H1 (cell line): ENCODE measurements around the gene MFSD2B. TPM values are rescaled to one million over a fixed set of nuclear protein-coding genes. Genes with fewer than 3 reads are reported as not detected.

Experiments
- CTCF ChIA-PET: fragments of 300-600 bp; sonication (Branson Sonifier 250); formaldehyde crosslinking; loops from one replicate; lab custom pipeline; 2021; ENCODE audit not compliant: partially characterized antibody; lab: Charles Lee
- POLR2A ChIA-PET: fragments of 300-600 bp; sonication (Branson Sonifier 250); formaldehyde crosslinking; loops from one replicate; lab custom pipeline; 2021; ENCODE audit warnings: inconsistent platforms; ENCODE audit not compliant: partially characterized antibody; lab: Charles Lee
- DNase-seq, 2 experiments: peaks; one replicate each; pipeline versions ENCODE4 v3.0.0 to v3.0.0-alpha.2; 2010 to 2022; ENCODE audit warnings: low spot score in 2 of 2, low read depth in 1 of 2, mixed read lengths in 1 of 2
- FAIRE-seq: peaks from 2 replicates; lab custom pipeline; 2011; peaks lifted over from hg19 to GRCh38; lab: Jason Lieb, UNC
- H2AFZ ChIP-seq: 2 replicates; pipeline ENCODE4 v1.8.1; 2012; ENCODE audit warnings: low read length, inconsistent platforms
- H2AK5ac ChIP-seq: 2 replicates; pipeline ENCODE4 v1.6.1; 2013; ENCODE audit warnings: low read depth, low read length
- H2BK120ac ChIP-seq: replicated peaks from 2 replicates; pipeline ENCODE3; 2013; ENCODE audit warnings: low read depth, low read length, inconsistent platforms
- H2BK12ac ChIP-seq: 2 replicates; pipeline ENCODE4 v1.6.1; 2013; ENCODE audit warnings: low read depth, low read length
- H2BK15ac ChIP-seq: 2 replicates; pipeline ENCODE4 v1.6.1; 2013; ENCODE audit warnings: low read length
- H2BK20ac ChIP-seq: 2 replicates; pipeline ENCODE4 v1.6.1; 2013; ENCODE audit warnings: low read length
- H2BK5ac ChIP-seq: 2 replicates; pipeline ENCODE4 v1.6.1; 2013; ENCODE audit warnings: low read depth, low read length
- H3K14ac ChIP-seq: 2 replicates; pipeline ENCODE4 v1.6.1; 2013; ENCODE audit warnings: inconsistent platforms; ENCODE audit not compliant: insufficient read length
- H3K18ac ChIP-seq: 2 replicates; pipeline ENCODE4 v1.6.1; 2013; ENCODE audit warnings: low read length; ENCODE audit errors: extremely low read depth
- H3K23ac ChIP-seq: 2 replicates; pipeline ENCODE4 v1.6.1; 2013; ENCODE audit warnings: inconsistent platforms; ENCODE audit not compliant: insufficient read length
- H3K23me2 ChIP-seq: 2 replicates; pipeline ENCODE4 v1.6.1; 2013; ENCODE audit warnings: low read depth, low read length
- H3K27ac ChIP-seq: 2 replicates; pipeline ENCODE4 v1.6.1; 2011; ENCODE audit warnings: low read depth, low read length, inconsistent platforms
- H3K27me3 ChIP-seq, 4 experiments: replicated peaks in 1 of 4; 1 replicate in 1 of 4; 2 replicates in 3 of 4; pipeline versions ENCODE4 v1.6.1 to v1.8.1; 2011 to 2013; ENCODE audit warnings: low read length in 3 of 4, mild to moderate bottlenecking in 3 of 4, inconsistent platforms in 2 of 4, mixed read lengths in 2 of 4, moderate library complexity in 1 of 4; ENCODE audit not compliant: control insufficient read depth in 3 of 4, insufficient read depth in 3 of 4; ENCODE audit errors: extremely low read depth in 1 of 4
- H3K36me3 ChIP-seq, 4 experiments: 2 replicates each; pipeline versions ENCODE4 v1.6.1 to v1.8.1; 2011 to 2013; ENCODE audit warnings: mild to moderate bottlenecking in 4 of 4, low read length in 3 of 4, moderate library complexity in 2 of 4, control low read depth in 1 of 4, inconsistent platforms in 1 of 4; ENCODE audit not compliant: insufficient read depth in 4 of 4, control insufficient read depth in 2 of 4
- H3K4ac ChIP-seq: replicated peaks from 2 replicates; pipeline ENCODE3; 2013; ENCODE audit warnings: low read length, low read depth, mixed read lengths, inconsistent platforms; ENCODE audit not compliant: insufficient read length
- H3K4me1 ChIP-seq, 4 experiments: replicated peaks in 1 of 4; 1 replicate in 1 of 4; 2 replicates in 3 of 4; pipeline versions ENCODE4 v1.6.1 to v1.8.1; 2011 to 2013; ENCODE audit warnings: low read length in 3 of 4, inconsistent platforms in 2 of 4, mixed read lengths in 1 of 4; ENCODE audit not compliant: insufficient read depth in 4 of 4, control insufficient read depth in 3 of 4
- H3K4me2 ChIP-seq, 2 experiments: 2 replicates each; pipeline versions ENCODE4 v1.6.1 to v1.8.1; 2011 to 2013; ENCODE audit warnings: low read depth in 2 of 2, low read length in 2 of 2, control low read depth in 1 of 2, inconsistent platforms in 1 of 2, mild to moderate bottlenecking in 1 of 2; ENCODE audit not compliant: insufficient read depth in 1 of 2
- H3K4me3 ChIP-seq, 4 experiments: fragments of 200-600, 300-600 bp in 1 of 4; sonication (generic), shearing (Covaris generic), sonication (Bioruptor Twin) in 1 of 4; 2 replicates each; pipeline versions ENCODE4 v1.5.1 to v1.8.1; 2011 to 2016; ENCODE audit warnings: low read length in 4 of 4, low read depth in 3 of 4, control low read depth in 2 of 4, inconsistent platforms in 2 of 4, mild to moderate bottlenecking in 2 of 4, mixed read lengths in 1 of 4, moderate library complexity in 1 of 4; ENCODE audit not compliant: insufficient read depth in 2 of 4; ENCODE audit errors: extremely low read depth in 1 of 4
- H3K56ac ChIP-seq: replicated peaks from 2 replicates; pipeline ENCODE3; 2013; ENCODE audit warnings: low read depth, mild to moderate bottlenecking, mixed read lengths, low read length, inconsistent platforms; ENCODE audit not compliant: insufficient read length
- H3K79me1 ChIP-seq: 2 replicates; pipeline ENCODE4 v1.6.1; 2013; ENCODE audit warnings: low read depth, low read length, control low read depth
- H3K79me2 ChIP-seq, 2 experiments: 2 replicates each; pipeline versions ENCODE4 v1.6.1 to v1.8.1; 2012 to 2013; ENCODE audit warnings: low read length in 2 of 2, mild to moderate bottlenecking in 2 of 2, inconsistent platforms in 1 of 2; ENCODE audit not compliant: insufficient read depth in 2 of 2, control insufficient read depth in 1 of 2
- H3K9ac ChIP-seq, 4 experiments: replicated peaks in 1 of 4; 1 replicate in 1 of 4; 2 replicates in 3 of 4; pipeline versions ENCODE4 v1.6.1 to v1.8.1; 2011 to 2013; ENCODE audit warnings: low read depth in 3 of 4, low read length in 3 of 4, control low read depth in 2 of 4, mild to moderate bottlenecking in 2 of 4, moderate library complexity in 2 of 4, inconsistent platforms in 1 of 4; ENCODE audit errors: extremely low read depth in 1 of 4
- H3K9me3 ChIP-seq, 2 experiments: 2 replicates each; pipeline versions ENCODE4 v1.6.1 to v1.8.1; 2012 to 2013; ENCODE audit warnings: mild to moderate bottlenecking in 2 of 2, moderate library complexity in 2 of 2, control low read depth in 1 of 2, inconsistent platforms in 1 of 2, low read depth in 1 of 2, low read length in 1 of 2, mixed read lengths in 1 of 2; ENCODE audit not compliant: insufficient read depth in 2 of 2
- H4K20me1 ChIP-seq, 2 experiments: replicated peaks in 1 of 2; 2 replicates each; pipeline versions ENCODE3 to v1.8.1; 2011 to 2013; ENCODE audit warnings: inconsistent platforms in 2 of 2, low read length in 2 of 2, mild to moderate bottlenecking in 1 of 2; ENCODE audit not compliant: insufficient read depth in 2 of 2, control insufficient read depth in 1 of 2
- H4K5ac ChIP-seq: 2 replicates; pipeline ENCODE4 v1.6.1; 2013; ENCODE audit warnings: low read length, low read depth, mixed read lengths, inconsistent platforms; ENCODE audit not compliant: insufficient read length
- H4K8ac ChIP-seq: 2 replicates; pipeline ENCODE4 v1.8.0; 2013; ENCODE audit warnings: mild to moderate bottlenecking, moderate library complexity, low read length, inconsistent platforms; ENCODE audit not compliant: insufficient read depth; ENCODE audit errors: extremely low read depth
- H4K91ac ChIP-seq: replicated peaks from 2 replicates; pipeline ENCODE3; 2013; ENCODE audit warnings: low read length, mixed read lengths, inconsistent platforms; ENCODE audit not compliant: insufficient read length
- ASH2L ChIP-seq: fragments of 200-600, 300-600 bp; sonication (generic); IDR thresholded peaks from one replicate; pipeline ENCODE4 v1.7.1; 2017; ENCODE audit warnings: low read length
- BACH1 ChIP-seq: IDR thresholded peaks from 2 replicates; pipeline ENCODE4 v1.6.1; 2012; ENCODE audit warnings: low read length, improper control_type of control experiment
- CREB1 ChIP-seq: IDR thresholded peaks from 2 replicates; pipeline ENCODE4 v1.6.1; 2012; ENCODE audit warnings: inconsistent platforms
- EGR1 ChIP-seq: IDR thresholded peaks from 2 replicates; pipeline ENCODE4 v1.6.1; 2011; ENCODE audit warnings: low read depth, low read length, borderline replicate concordance
- EP300 ChIP-seq, 2 experiments: IDR thresholded peaks; 1 replicate in 1 of 2; 2 replicates in 1 of 2; pipeline ENCODE4 v1.6.1; 2011 to 2012; ENCODE audit warnings: low read depth in 2 of 2, low read length in 2 of 2, mild to moderate bottlenecking in 2 of 2, borderline replicate concordance in 1 of 2, inconsistent platforms in 1 of 2, moderate library complexity in 1 of 2
- FOSL1 ChIP-seq: IDR thresholded peaks from 2 replicates; pipeline ENCODE4 v1.6.1; 2011; ENCODE audit warnings: mild to moderate bottlenecking, low read depth, low read length, moderate library complexity; ENCODE audit not compliant: insufficient read depth
- HDAC2 ChIP-seq, 2 experiments: fragments of 300-600 bp in 1 of 2; sonication (generic) in 1 of 2; IDR thresholded peaks; 2 replicates each; pipeline ENCODE4 v1.6.1; 2011 to 2012; ENCODE audit warnings: low read depth in 2 of 2, low read length in 2 of 2, mild to moderate bottlenecking in 2 of 2, moderate library complexity in 2 of 2, borderline replicate concordance in 1 of 2, inconsistent platforms in 1 of 2
- KDM5A ChIP-seq: fragments of 200-600 bp; IDR thresholded peaks from 2 replicates; pipeline ENCODE4 v1.7.1; 2012; ENCODE audit warnings: mild to moderate bottlenecking, low read length, inconsistent platforms, mixed read lengths
- NANOG ChIP-seq: IDR thresholded peaks from 2 replicates; pipeline ENCODE4 v1.6.1; 2011; ENCODE audit warnings: low read length, low read depth, mild to moderate bottlenecking, inconsistent platforms; ENCODE audit not compliant: insufficient read depth, poor library complexity, severe bottlenecking
- POLR2AphosphoS5 ChIP-seq: IDR thresholded peaks from 2 replicates; pipeline ENCODE4 v1.6.1; 2011; ENCODE audit warnings: low read depth, low read length
- RNF2 ChIP-seq: fragments of 200-900, 300-1000 bp; sonication (generic); IDR thresholded peaks from 2 replicates; pipeline ENCODE4 v1.7.1; 2016; ENCODE audit warnings: borderline replicate concordance, low read depth, mild to moderate bottlenecking, antibody characterized with exemption, low read length; ENCODE audit not compliant: poor library complexity, severe bottlenecking; ENCODE audit errors: missing control alignments
- WGBS, 2 experiments: shearing (Covaris generic) in 1 of 2; methylation state at CpG; one replicate each; pipeline versions ENCODE4 v1.1.6 to v1.1.7; 2013 to 2015; ENCODE audit warnings: low lambda C conversion rate in 2 of 2, mixed read lengths in 2 of 2, inconsistent platforms in 1 of 2, low coverage in 1 of 2, missing lambda C conversion rate in 1 of 2; ENCODE audit not compliant: insufficient replicate concordance in 2 of 2, insufficient coverage in 1 of 2, insufficient read length in 1 of 2; ENCODE audit errors: extremely low coverage in 1 of 2, missing lambda C conversion rate in 1 of 2; 5-methylcytosine and 5-hydroxymethylcytosine counted together
- polyA plus RNA-seq, 7 experiments: library from polyadenylated mRNA; depleted of rRNA in 3 of 7; stranded (reverse) in 5 of 7; unstranded in 2 of 7; fragments of >200 nt in 5 of 7; fragments of 200-250 nt in 2 of 7; gene quantifications; 1 replicate in 5 of 7; 2 replicates in 1 of 7; 4 replicates in 1 of 7; pipeline versions ENCODE4 v1.2.1 to v1.2.3, GENCODE V29; 2011 to 2013; ENCODE audit warnings: missing spikeins in 2 of 7, mixed read lengths in 2 of 7
- total RNA-seq: library from RNA; stranded (reverse); fragmentation: NEBNext Ultra II Directional; extraction: Animal tissue kit (Norgen Biotek cat#: 25700); gene quantifications from 2 replicates; pipeline ENCODE4 v1.2.1, GENCODE V29; 2021

MFSD2B gene
- total and polyA plus RNA-seq, 2 of the 8 experiments (the other 6 are each of a cell fraction or from before 2014, with no cell fraction given) = 0.33 to 0.48 TPM

DNA sequence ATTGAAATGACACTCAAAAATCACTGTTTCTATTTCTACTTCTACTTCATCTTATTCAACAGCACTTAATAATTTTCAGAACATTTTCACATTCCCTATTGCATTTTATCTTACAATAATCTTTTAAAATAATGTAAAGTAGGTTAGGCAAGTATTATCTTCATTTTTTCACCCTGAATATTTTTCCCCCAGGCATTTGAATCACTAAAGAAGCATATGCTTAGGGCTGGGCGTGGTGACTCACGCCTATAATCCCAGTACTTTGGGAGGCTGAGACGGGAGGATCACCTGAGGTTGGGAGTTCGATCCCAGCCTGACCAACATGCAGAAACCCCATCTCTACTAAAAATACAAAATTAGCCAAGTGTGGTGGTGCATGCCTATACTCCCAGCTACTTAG is 30.6 kb downstream of the MFSD2B start:
- no peak overlapping the region for H4K8ac ChIP-seq
- DNase-seq (no peak), FAIRE-seq (no peak)
- H3K4me1 ChIP-seq = no peaks in the 10 kb centered on the region
- no peak overlapping the region for H3K14ac ChIP-seq
- H3K9ac ChIP-seq = no peak overlapping the region
- no peak overlapping the region for H2BK5ac ChIP-seq
- no peak overlapping the region for H3K4me2 ChIP-seq
- H3K56ac ChIP-seq = no peak overlapping the region
- H3K36me3 ChIP-seq = peaks cover 15 to 34% (median 19%) of the 10 kb centered on the region in 4 experiments
- ChIA-PET POLR2A (no interaction called here), CTCF (interaction anchor here (0.6 to 0.7 kb wide), 2 partner anchors 18 to 160 kb away, joined by 3 to 4 read pairs; no protein-coding TSS in a partner anchor)
- H3K79me2 ChIP-seq = peaks cover 0 to 47% of the 10 kb centered on the region in 2 experiments; a peak in 2 of 4 replicates
- H3K4me3 ChIP-seq = no peak overlapping the region
- H3K79me1 ChIP-seq = peaks cover 2% of the 10 kb centered on the region; the same call in 1 of the 2 replicates
- H2AK5ac ChIP-seq = no peak overlapping the region
- peaks cover 0 to 4% of the 10 kb centered on the region in 2 experiments for H4K20me1 ChIP-seq
- H2BK15ac ChIP-seq = no peak overlapping the region
- H2BK12ac ChIP-seq = no peak overlapping the region
- H4K5ac ChIP-seq = no peak overlapping the region
- no peaks in the 10 kb centered on the region for H3K23me2 ChIP-seq
- H2AFZ ChIP-seq = no peak overlapping the region
- H3K4ac ChIP-seq = no peak overlapping the region
- H2BK20ac ChIP-seq = no peak overlapping the region
- no peak for TF ChIP-seq CREB1
- no peak for TF ChIP-seq FOSL1
- TF ChIP-seq HDAC2 (IDR thresholded peaks at IDR 0.05; ENCODE audit: borderline replicate concordance in 1 of 2, low read depth in 2 of 2, low read length in 2 of 2) = no peak
- TF ChIP-seq RNF2 = no peak
- TF ChIP-seq EGR1 = no peak
- TF ChIP-seq NANOG = no peak
- no peak for TF ChIP-seq ASH2L
- no peak for TF ChIP-seq KDM5A
- no peak for TF ChIP-seq POLR2AphosphoS5
- TF ChIP-seq EP300 (IDR thresholded peaks at IDR 0.05; ENCODE audit: borderline replicate concordance in 1 of 2, low read depth in 2 of 2, low read length in 2 of 2) = no peak
- no peak for TF ChIP-seq BACH1
- WGBS, 2 experiments = 91% methylated on average over 4 of the region's 4 CpGs; no CpG with 5 or more reads in 1 of the 2 experiments
- H3K27me3 ChIP-seq = no peaks in the 10 kb centered on the region
- H3K18ac ChIP-seq = no peak overlapping the region
- H3K23ac ChIP-seq = no peak overlapping the region
- no peak overlapping the region for H3K27ac ChIP-seq
- H4K91ac ChIP-seq = no peak overlapping the region
- H3K9me3 ChIP-seq = no peaks in the 10 kb centered on the region
- H2BK120ac ChIP-seq = no peak overlapping the region
